Keratinocyte (primary cell): ENCODE results near the gene KIAA1755.

Source experiments
- CTCF ChIP-seq, 3 experiments: IDR thresholded peaks in 1 of 3; conservative IDR thresholded peaks in 1 of 3; optimal IDR thresholded peaks in 1 of 3; 2 replicates in 2 of 3; 3 replicates in 1 of 3; pipeline versions ENCODE3 to v1.5.1; 2011; ENCODE audit warnings: low read length in 3 of 3, mild to moderate bottlenecking in 3 of 3, moderate library complexity in 2 of 3, control low read depth in 1 of 3, inconsistent platforms in 1 of 3; ENCODE audit not compliant: insufficient read depth in 2 of 3; ENCODE audit errors: extremely low read depth in 1 of 3
- EZH2 ChIP-seq: IDR thresholded peaks from one replicate; pipeline ENCODE4 v1.6.1; 2012; ENCODE audit warnings: inconsistent platforms, mild to moderate bottlenecking, low read length, moderate library complexity

- TF ChIP-seq CTCF (optimal IDR thresholded peaks at IDR 0.05 in 1 of 3, IDR thresholded peaks at IDR 0.05 in 1 of 3, conservative IDR thresholded peaks at IDR 0.05 in 1 of 3; ENCODE audit: extremely low read depth in 1 of 3, insufficient read depth in 2 of 3, low read length in 3 of 3) = no peak
- TF ChIP-seq EZH2 = no peak
These were observed 28.9 kb downstream of the KIAA1755 start for GRCh38 chr20:38231531-38232121.
